CD4-positive, alpha-beta T cell treated with Interferon gamma for 1 hour (primary cell): ENCODE measurements around the gene CTAG2.
"Not testable (repeated sequence)": the region's sequence is repeated elsewhere in the genome, so short reads cannot be mapped to it uniquely, and the experiment has no call there.

Experiments
- DNase-seq: peaks from one replicate; pipeline ENCODE4 v3.0.0-alpha.2; 2020

Gene CTAG2

DNA sequence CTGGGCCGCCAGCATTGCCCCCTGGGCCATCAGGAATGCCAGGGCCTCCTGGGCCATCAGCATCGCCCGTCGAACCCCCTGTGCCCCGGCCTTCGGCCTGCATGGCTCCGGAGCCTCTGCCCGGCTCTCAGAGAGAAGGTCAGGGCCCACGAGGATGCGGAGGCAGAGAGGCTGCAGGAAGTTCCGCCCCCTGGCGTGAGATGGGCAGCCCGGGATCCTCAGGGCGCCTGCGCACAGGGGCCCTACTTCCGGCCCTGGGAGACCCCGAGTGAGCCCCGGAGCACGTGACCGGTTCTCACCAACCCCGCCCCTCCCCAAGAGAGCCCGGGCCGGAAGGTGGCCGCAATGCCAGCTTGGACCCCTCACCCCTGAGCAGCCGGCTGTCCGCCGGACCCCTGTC, at the start of gene CTAG2:
CTAG2 (minus strand) TSS at position 167 of the 400 bp plus-strand sequence; CDS start at position 103, 64 bp downstream.
- not testable (repeated sequence) for DNase-seq

DNA sequence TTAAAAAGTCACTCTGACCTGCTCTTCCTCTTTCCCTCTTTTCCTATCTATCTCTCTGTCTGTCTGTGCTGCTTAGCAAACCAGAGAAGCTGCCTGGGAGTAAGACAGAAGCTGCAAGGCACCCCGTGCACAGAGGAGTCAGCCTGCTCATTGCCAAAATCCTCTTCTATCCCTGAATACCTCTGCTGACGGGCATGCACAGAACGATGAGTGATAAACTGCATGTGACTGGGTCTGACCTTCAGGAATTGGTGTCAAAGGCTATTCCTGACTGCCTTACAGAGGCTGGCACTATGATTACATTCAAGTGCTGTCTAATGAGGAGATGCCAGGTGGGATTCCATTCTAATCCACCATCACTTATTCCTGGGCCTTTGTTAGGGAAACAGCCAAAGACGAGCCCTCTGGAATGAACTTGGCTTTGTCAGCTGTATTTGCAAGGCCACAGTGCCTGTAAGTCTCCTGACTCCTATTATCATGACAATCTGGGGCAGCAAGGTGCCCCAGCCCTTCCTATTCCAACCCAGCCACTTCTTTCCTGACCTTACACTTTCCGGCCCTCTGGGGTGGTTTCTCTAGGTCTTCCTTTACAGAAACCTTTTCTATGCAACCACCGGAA, 45.4 kb upstream of the CTAG2 start:
- DNase-seq = no peak

DNA sequence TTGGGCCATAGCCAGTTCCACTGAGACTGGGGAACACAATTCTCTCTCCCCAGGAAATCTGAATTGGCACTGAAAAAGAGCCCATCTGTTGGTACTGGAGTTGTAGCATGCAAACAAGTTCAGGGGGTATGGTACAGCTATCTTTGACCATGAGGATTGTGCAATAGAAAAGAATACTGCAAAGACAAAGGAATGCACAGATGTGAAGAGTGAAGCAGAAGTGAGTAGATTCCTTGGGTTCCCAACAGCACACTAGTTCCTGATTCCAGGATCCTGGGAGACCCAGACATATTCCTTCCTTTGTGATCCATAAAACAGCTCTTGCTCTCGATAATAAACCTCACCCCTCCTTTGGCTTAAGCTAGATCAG, 43.3 kb upstream of the CTAG2 start:
- no peak for DNase-seq

DNA sequence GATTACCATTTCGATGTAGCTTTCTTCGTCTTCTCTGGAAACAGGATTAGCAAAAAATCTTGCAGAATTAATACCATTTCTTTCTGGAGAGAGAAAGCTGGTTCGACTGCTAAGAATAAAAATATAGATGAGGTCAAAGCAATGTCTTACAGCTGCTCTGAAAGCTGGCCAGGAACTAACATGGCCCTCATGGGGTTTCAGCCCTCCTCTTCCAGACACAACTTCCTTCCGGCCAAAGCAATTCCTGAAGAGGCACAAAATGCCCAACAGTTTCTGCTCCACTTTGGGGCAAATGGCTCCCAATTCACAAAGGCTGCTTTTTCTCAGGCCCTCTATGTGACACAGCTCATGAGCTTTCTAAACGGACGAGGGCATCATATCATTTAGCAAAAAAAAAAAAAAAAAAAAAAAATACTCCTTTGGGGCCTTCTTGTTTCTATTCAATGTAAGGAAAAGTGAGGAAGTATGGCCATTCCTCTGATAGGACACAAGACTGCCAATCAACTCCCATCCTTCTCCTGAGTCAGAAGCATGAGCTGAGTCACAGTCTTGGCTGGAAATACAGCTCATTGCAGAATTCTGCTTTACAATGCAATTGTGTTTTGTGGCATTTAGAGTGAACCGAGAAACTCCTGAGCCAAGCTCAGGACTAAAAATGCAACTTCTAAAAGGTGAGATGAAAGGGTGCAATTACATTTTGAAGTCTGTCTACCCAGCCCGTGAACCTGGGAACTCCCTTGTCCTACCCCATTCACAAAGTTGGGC, 42.7 kb upstream of the CTAG2 start:
- DNase-seq = no peak

DNA sequence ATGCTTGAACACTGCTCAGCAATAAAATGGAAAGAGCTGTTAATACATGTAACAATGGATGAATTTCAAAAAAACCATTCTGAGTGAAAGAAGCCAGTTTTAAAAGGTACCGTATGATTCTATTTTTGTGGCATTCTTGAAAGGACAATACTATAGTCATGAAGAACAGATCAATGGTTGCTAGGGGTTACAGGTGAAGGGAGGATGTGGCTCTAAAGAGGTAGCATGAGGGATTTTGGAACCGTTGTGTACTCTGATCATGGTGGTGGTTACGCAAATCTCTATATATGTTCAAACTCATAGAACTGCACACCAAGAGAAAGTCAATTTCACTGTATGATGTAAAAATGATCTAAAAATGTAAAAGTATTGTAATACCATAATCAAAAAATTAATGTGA, 40.0 kb upstream of the CTAG2 start:
- no peak for DNase-seq

DNA sequence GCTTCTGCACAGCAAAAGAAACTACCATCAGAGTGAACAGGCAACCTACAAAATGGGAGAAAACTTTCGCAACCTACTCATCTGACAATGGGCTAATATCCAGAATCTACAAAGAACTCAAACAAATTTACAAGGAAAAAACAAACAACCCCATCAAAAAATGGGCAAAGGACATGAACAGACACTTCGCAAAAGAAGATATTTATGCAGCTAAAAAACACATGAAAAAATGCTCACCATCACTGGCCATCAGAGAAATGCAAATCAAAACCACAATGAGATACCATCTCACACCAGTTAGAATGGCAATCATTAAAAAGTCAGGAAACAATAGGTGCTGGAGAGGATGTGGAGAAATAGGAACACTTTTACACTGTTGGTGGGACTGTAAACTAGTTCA, 37.1 kb upstream of the CTAG2 start:
- DNase-seq = not testable (repeated sequence)

DNA sequence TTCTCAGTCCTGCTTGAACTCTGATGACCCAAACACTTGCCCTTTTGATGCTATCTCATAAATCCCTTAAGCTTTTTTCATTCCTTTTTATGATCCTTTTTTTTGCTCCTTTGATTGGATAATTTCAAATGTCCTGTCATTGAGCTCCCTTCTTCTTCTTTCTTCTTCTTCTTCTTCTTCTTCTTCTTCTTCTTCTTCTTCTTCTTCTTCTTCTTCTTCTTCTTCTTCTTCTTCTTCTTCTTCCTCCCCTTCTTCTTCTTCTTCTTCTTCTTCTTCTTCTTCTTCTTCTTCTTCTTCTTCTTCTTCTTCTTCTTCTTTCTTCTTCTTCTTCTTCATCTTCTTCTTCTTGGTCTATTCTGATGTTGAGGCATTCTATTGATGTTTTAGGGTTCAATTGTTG, 18.7 kb upstream of the CTAG2 start:
- not testable (repeated sequence) for DNase-seq

DNA sequence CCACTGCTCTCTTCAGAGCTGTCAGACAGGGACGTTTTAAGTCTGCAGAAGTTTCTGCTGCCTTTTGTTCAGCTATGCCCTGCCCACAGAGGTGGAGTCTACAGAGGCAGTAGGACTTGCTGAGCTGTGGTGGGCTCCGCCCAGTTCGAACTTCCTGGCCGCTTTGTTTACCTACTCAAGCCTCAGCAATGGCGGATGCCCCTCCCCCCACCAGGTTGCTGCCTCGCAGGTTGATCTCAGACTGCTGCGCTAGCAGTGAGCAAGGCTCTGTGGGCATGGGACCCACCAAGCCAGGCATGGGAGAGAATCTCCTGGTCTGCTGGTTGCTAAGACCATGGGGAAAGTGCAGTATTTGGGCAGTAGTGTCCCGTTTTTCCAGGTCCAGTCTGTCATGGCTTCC, 17.5 kb upstream of the CTAG2 start:
- DNase-seq = not testable (repeated sequence)

DNA sequence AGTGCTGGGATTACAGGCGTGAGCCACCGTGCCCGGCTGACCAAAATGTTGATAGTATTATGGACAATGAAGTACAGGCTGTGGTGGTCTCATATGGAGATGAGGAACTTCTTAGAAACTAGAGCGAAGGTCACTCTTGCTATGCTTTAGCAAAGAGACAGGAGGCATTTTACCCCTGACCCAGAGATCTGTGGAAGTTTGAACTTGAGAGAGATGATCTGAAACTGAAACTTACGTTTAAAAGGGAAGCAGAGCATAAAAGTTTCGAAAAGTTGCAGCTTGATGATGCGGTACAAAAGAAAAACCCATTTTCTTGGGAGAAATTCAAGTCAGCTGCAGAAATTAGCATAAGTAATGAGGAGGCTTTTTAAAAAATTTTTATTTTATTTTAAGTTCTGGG, 8.5 kb upstream of the CTAG2 start:
- DNase-seq = no peak

DNA sequence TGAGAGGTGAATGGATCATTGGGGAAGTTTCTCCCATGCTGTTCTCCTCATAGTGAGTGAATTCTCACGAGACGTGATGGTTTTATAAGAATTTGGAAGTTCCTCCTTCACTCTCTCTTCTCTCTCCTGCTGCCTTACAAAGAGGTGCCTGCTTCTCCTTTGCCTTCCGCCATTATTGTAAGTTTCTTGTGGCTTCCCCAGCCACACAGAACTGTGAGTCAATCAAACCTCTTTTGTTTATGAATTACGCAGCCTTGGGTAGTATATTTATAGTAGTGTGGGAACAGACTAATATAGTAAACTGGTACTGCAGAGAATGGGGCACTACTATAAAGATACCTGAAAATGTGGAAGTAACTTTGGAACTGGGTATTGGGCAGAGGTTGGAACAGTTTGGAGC, 7.8 kb upstream of the CTAG2 start:
- DNase-seq = no peak

DNA sequence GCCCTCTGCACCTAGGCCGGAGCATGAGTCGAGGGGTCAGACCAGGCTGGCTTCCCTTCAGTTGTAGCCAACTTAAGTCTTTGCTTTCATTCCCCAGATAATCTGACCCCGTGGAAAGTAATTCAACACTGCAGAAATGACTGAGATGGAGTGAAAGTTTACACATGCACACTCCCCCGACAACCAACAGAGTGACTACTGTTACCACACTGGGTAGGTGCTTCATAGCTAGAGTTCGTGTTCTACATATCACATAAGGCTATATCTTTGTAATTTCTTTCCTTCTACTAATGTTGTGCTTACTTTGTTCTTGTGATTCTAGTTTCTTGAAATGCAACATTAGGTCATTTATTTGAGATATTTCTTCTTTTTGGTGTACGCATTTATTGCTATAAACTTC, 7.2 kb upstream of the CTAG2 start:
- no peak for DNase-seq

DNA sequence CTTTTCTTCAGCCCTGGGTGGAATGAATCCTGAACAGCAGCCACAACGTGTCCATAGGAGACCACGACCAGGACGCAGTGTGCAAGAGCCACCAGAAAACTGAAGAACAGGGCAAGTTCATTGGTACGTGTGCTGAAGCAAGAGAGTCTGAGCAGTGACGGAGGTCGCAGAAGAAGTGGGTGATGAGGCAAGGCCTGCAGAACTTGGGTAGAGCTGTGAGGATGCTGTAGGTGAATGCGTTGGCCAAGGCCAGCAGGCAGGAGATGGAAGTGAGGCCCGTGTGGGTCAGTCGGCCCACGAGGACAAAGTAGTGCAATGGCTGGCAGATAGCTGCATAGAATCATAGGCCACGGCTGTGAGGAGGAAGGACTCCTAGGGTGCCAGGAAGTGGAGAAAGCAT, 5.6 kb upstream of the CTAG2 start:
- DNase-seq = no peak

DNA sequence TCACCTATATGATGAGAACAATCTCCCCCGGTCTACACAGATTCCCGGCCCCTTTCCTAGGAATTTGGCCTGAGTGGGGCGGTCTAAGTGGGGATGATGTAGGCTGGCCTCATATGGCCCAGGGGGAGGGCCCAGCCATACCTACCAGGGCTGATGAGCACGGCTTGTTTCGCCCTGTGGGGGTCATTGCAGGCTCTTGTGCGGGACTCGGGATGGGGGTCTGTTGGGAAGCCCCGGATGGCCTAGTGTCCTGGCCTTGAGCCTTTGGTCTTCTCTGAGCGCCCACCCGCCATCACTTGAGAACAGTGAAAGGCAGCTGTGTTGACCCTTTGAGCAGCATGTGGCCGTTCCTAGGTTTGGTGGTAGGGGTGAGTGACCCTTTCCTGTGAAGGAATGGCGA, 4.8 kb upstream of the CTAG2 start:
- DNase-seq = no peak

DNA sequence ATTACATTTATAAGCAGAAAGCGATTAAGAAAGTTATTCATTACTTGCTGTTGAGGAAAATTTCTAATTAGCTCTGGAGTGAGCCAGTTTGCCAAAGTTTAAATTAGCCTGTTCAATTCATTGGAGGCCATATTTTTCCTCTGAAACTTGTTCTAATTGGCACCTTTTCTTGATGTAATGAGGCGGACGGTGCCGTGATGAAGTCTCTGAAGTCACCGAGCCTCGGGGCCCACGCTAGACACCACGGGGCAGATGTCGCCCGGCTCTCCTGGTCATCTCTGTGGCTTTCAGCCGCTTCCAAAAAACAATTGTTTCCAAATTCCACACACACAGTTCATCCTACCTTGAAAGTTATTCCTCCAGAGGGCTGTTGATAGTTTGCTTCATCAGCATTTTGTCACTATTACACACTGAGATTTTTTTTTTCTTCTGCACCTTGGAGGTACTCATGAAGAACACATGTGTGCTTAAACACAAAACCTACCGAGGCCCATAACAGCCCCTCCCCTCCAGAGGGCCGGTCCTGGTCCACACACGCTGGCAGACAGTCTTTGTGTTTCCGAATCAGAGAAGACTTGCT, 3.9 kb upstream of the CTAG2 start:
- no peak for DNase-seq

DNA sequence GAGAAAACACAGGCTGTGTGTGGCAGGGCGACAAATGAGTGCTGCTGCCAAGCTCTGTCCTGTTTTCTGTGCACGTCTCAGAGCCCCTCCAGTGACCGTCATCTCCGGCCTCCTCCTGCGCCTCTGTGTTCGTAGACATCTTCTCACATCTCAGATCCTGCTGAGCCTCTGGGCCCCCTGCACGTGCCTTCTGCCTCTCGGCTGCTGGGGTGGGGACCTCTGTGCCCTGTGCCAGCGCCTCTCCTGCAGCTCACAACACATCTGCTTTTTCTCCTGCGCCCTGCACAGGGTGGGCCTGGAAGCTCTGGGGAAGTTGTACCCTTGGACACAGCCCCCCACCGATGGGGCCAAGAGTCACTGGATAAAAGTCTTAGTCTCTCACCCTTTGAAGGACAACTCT, 2.4 kb upstream of the CTAG2 start:
- DNase-seq = no peak

DNA sequence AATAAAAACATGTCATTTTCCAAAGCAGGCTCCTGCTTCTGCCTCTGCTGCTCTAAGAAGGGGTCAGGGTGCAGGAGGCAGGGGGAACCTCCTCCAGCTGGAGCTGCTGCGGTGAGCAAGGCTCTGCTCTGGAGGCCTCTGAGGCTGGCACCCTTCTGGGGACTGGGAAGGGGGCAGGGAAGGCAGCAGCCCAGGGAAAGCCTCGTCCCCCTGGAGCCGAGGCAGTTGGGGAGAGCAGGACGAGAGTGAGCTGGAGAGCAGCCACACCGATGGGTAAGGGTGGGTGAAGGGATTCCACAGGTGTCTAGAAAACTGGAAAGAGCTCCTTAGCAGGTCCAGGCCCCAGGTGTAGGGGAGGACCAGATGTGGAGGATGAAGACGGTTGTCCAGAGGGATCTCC, 2.0 kb upstream of the CTAG2 start:
- no peak for DNase-seq

DNA sequence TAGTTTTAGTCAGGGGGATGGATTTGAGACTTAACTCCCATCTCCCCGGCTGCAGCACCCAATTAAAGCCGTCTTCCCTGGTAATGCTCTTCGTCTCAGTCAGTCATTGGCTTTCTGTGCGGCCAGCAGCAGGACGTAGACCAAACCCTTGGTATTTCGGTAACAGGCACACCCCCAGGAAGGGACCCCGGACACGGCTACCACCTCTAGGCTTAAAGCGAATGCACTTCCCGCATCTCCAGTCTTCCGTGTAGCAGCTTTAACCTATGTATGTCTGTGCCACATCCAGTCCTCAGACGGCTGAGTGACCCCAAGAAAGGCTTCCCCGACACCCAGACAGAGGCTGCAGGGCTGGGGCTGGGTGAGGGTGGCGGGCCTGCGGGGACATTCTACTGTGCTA, 1.5 kb upstream of the CTAG2 start:
- no peak for DNase-seq

DNA sequence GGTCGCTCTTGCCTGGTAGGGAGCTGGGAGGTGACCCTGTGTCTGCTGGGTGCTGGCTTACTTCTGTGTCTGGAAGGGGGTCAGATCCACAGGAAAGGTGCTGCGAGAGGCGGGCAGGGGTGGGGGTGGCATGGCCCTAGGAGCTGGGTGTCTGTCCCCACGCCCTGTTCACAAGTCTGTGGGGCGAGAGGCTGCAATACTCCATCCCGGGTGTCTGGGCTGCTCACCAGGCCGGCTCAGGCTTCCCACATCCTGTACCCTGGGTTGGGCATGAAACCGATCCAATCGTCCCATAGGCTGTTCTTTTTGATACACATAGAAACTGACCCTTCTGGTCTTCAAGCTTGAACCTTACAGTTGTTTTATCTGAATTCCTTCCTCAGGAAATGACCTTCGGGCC, 993 bp upstream of the CTAG2 start:
- no peak for DNase-seq

DNA sequence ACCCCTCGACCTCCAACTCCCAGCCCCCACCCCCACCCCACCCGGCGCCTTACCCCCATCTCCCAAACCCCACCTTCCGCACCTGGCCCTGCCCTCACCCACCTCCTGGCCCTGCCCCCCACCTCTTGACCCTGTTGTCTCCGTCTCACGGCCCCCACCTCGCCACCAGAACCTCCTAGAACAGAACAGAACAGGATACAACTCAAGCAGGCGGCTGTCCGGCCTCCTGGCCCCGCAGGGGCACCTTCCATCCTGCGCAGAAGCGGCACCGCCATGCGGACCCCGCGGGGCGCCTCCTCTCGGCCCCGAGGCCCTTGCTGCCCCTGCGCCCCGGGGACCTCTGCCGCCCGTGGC, 354 bp downstream of the CTAG2 start:
- no peak for DNase-seq

DNA sequence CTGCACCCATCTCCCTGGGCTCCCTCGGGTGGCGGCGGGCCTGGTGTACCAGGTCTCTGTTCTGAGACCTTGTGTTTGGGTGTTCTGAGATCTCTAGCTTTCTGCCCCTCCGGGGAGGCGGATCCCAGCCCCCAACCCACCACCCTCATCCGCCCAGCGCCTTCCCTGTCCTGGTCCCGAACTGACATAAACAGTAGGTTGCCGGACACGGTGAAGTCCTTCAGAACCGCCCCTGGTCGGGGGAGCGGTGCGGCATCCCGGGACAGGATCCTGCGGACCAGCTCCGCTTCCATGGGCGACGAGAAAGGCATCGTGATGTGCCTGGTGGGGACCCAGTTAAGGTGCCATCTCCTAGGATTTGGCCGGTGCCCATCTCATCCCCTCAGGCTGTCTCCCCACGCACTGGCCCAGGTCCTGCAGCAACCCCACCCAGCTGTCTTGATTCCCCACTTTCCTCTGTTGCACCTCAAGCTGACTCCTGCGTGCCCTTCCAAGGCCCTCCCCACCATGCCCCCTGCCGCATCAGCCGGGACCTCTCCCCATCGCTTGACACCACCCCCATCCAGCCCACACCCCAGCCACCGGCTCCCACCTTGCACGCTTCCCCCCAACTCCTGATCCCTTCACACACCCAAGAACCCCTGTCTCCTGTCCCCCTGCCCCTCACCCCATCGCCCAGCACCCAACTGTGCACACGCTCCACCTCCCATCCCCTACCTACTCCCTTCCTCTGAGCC, 900 bp downstream of the CTAG2 start:
- DNase-seq = no peak

DNA sequence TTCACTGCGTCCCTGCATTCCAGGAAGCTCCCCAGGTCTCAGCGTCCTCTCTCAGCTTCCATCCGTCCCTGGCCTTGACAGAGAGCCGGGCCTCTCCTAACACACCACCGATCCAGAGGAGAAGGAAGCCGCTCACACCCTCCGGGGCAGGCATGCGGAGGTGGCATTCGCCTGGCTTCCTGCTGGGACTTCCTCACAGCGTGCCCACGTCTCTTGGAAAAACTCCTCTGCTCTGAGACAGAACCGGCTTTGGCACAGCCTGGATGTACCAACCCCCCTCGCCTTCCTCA, 3.2 kb downstream of the CTAG2 start:
- no peak for DNase-seq

DNA sequence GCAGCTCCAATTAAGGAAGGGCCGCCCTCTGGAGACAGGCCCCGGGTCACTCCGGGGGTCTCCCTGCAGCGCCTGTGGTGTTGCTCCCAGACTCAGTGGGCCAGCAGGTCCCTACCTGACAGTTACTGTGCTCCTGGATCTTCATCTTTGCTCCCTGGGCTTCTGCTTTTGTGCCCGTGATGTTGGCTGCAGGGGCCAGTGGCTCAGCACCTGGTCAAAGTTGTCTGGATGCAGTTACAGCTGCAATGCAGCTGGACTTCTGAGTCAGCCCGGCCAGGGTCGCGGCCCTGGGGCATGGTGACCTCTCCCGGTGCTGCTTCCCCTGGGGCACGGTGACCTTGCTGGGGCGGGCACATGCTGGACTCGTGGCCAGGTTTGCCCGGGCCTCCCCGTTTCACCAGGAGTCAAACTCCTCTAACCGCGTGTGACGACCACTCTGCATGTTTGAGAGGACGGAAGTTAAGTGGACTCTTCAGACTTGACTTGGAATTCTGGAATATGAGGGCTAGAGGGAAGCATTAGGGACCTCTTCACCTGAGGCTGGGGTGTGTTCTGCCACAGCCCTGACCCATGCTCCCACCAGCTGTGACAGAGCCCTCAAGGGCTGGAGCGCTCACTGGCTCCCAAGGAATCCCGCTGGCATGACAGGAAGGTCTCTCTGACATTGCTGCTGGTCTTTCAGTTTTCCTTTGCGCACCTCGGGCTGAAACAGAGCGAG, 3.7 kb downstream of the CTAG2 start:
- DNase-seq = no peak

DNA sequence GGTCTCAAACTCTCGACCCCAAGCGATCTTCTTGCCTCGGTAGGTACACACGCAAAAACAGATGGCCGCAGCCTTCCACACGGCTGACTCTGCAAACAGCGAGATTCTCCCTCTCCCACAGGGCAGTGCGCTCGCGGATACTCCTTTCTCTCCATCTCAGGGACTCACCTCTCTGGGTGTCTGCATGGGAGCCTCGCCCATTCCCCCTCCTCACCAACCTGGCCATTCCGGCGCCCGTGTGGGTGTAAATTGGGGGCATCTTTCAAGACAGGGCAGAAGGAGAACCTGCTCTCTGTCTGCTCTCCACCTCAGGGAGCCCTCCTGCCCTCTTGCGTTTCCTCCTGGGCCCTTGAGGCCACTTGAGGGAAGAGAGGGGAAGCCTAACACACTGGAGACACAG, 4.4 kb downstream of the CTAG2 start:
- no peak for DNase-seq
